ENCODE results near the gene IFFO2.
"Not testable (repeated sequence)": the region's sequence is repeated elsewhere in the genome, so short reads cannot be mapped to it uniquely, and the experiment has no call there.

IFFO2 gene

DNA sequence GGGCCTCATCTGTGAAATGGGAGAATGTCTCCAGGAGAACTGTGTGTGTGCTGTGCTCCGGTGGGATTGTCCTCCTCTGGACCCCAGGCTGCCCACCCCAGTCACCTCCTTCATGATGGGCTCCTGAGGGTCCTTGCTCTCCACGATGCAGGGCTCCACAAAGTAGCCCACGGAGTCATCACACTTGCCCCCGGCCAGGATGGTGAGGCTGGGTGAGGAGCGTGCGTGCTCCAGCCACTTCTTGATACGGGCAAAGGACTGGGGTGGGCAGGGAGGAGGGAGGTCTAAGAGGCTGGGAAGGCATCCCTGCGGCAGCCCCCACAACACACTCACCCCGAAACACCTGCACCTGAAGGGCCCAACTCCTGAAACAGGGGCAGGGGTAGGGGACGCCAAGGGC, 80.3 kb downstream of the IFFO2 start:
- Mint-ChIP-seq H3K9me3 (no peaks in the 10 kb centered on the region), H3K27me3 (no peaks in the 10 kb centered on the region), H3K4me3 (no peak overlapping the region), H3K27ac (no peak overlapping the region), H3K36me3 (no peaks in the 10 kb centered on the region), H3K4me1 (no peaks in the 10 kb centered on the region)

DNA sequence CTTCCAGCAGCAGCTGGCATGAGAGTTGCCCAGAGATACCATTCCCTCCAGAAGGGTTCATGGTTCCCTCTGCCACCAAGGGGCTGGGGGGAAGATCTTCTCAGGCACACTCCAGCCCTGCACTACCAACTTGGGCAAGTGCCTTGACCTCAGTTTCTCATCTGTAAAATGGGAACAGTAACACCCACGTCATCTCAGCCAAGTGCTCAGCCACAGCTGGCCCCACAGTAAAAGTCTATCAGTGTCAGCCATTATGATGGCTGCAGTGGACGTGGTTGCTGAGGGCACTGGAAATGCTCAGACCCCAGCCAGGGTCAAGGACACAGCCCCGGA, 80.7 kb downstream of the IFFO2 start:
- Mint-ChIP-seq H3K27me3 (no peaks in the 10 kb centered on the region), H3K9me3 (no peaks in the 10 kb centered on the region), H3K36me3 (no peaks in the 10 kb centered on the region), H3K27ac (no peak overlapping the region), H3K4me3 (no peak overlapping the region), H3K4me1 (no peaks in the 10 kb centered on the region)

DNA sequence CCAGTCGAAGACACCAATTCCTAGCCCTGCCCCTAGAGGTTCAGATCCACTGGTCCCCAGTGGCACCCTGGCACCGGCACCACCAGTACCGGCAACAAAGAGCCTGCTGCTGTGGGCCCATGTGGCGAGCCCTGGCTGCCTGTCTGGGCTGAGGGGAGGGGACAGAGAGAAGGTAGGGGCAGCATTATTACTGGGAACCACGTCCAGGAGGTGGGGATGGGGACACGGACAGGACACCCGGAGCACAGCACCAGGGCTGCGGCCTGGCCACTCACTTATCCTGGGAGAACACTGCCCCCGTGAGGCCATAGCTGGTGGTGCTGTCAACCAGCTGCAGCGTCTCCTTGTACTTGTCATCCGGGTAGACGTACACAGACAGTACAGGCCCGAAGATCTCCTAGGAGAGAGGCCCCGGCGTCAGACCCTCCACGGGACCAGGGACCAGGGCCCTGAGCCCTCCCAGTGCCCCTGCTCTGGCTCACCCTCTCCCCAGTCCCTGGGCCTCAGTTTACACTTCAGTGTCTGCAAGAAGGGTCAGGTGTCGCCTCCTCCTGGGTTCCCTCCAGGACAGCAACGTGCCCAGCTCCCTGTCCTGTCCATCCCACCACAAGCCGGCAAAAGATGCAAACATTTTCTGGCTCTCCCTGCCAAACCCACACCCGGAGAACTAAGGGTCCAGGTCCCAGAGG, 81.2 kb downstream of the IFFO2 start:
- Mint-ChIP-seq H3K4me3 (no peak overlapping the region), H3K36me3 (no peaks in the 10 kb centered on the region), H3K4me1 (no peaks in the 10 kb centered on the region), H3K27ac (no peak overlapping the region), H3K27me3 (no peaks in the 10 kb centered on the region), H3K9me3 (no peaks in the 10 kb centered on the region)

DNA sequence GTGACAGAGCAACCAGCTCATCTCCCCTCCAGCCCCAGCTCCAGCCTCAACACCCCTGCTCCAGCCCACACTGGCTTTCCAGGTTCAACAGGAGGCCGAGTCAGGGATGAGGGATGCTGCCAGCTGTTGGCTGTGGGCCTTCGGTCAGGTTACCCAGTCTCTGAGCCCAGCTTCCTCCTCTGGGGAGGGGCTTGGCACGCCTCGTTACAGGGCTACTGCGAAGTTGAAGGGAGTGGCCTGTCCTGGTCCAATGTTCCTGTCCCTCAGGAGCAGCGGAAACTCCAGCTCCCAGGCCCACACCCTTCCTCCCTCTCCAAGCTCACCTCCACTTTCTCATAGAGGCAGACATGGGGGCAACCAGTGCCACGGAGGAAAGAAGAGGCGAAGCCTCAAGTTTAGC, 81.9 kb downstream of the IFFO2 start:
- Mint-ChIP-seq H3K36me3 (no peaks in the 10 kb centered on the region), H3K4me1 (no peaks in the 10 kb centered on the region), H3K27ac (no peak overlapping the region), H3K9me3 (no peaks in the 10 kb centered on the region), H3K27me3 (no peaks in the 10 kb centered on the region), H3K4me3 (no peak overlapping the region)

DNA sequence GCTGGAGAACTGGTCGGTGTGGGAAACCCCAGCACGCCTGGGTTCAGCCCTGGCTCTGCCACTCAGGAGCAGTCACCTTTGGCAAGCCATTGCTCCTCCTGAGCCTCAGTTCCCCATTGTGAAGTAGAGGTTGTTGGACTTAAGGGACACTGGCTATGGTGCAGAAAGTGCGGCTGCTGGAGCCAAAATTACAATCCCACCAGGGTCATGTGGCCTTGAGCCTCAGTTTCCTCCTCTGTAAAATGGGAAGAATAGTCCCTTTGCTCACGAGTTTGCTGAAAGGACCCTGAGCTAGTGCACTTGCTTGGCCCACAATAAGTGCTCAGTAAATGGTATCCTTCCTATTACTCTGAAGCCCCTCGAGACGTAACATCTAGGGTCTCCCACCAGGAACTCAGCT, 82.4 kb downstream of the IFFO2 start:
- Mint-ChIP-seq H3K9me3 (no peaks in the 10 kb centered on the region), H3K27me3 (no peaks in the 10 kb centered on the region)

DNA sequence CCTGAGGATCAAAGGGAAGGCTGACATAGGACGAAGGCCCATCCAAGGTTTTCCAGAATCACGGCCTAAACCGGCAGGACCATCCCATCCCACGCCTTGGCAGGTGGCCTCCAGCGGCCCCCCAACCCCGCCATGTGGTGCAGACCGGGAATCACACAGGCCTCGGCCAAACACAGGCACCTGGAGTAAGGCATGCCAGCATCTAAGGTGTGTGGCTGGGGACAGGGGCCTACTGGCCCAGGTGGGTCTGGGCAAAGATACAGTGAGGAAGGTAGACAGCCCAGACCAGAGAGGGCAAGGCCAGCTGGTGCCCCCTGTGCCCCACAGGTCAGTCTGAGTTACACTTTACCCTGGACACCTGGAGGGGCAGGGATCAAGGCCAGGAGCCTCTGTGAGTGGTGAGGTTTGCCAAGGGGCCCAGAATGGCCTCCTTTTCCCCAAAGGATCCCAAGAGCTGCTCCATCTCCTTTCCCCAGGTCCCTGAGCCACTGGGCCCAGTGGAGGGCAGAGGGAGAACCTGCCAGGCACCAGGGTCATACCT, 84.3 kb downstream of the IFFO2 start:
- H3K9me3 Mint-ChIP-seq: no peaks in the 10 kb centered on the region
- H3K4me3 Mint-ChIP-seq: no peak overlapping the region
- H3K4me1 Mint-ChIP-seq: no peaks in the 10 kb centered on the region
- H3K27ac Mint-ChIP-seq: no peak overlapping the region
- no peaks in the 10 kb centered on the region for H3K27me3 Mint-ChIP-seq
- H3K36me3 Mint-ChIP-seq: no peaks in the 10 kb centered on the region

More for the DNA sequence above, 82.4 kb downstream of the IFFO2 start:
- H3K36me3 Mint-ChIP-seq: no peaks in the 10 kb centered on the region
- no peaks in the 10 kb centered on the region for H3K4me1 Mint-ChIP-seq
- H3K27ac Mint-ChIP-seq: no peak overlapping the region
- no peak overlapping the region for H3K4me3 Mint-ChIP-seq

DNA sequence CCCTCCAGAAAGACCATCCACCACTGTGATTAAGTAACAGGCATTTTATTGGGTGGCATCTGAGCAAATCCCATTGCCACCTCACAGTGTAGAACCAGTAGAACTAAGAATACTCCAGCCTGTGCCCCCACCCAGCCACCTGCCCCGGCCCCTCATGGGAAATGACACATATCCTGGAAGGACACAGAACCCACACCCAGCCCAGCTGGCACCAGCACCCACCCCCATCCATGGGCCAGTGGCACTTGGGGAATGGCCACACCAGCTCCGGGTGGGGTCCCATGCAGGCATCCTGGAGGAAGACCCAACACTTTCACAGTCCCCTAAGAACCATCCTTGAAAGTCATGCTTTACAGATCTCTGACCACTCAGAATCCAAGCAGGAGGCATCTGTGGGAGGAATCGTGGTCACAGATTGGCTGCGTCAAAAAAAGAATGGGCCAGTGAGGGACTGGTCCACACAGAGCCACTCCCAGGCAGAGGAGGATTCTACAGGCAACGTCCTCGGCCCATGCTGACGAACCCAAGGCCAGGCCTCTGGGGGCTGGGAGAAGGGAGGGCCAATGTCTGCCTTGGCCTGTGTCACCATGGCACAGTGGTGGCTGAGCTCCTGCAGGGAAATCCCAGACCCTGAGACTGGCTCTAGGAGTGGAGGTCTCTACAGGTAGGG, 84.9 kb downstream of the IFFO2 start:
- Mint-ChIP-seq H3K4me1 (no peaks in the 10 kb centered on the region), H3K36me3 (no peaks in the 10 kb centered on the region), H3K27ac (no peak overlapping the region), H3K27me3 (peaks cover 2% of the 10 kb centered on the region), H3K9me3 (no peaks in the 10 kb centered on the region), H3K4me3 (no peak overlapping the region)

DNA sequence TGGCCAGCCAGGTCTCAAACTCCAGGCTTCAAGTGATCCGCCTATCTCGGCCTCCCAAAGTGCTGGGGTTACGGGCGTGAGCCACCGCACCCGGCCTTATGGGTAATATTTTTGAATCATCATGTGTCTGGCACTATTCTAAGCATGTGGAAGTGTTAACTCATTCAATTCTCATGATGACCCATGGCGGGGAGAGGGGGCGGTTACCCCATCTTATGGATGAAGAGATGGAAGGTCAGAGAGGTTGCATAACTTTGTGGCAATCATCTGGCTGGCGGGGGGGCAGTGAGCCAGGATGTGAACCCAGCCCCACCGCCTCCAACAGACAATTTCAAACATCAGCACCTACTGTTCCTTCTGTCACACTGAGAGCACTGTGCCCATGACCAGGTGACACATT, 85.5 kb downstream of the IFFO2 start:
- Mint-ChIP-seq H3K4me3 (no peak overlapping the region), H3K27me3 (peaks cover 2% of the 10 kb centered on the region), H3K36me3 (no peaks in the 10 kb centered on the region), H3K27ac (no peak overlapping the region), H3K4me1 (no peaks in the 10 kb centered on the region), H3K9me3 (no peaks in the 10 kb centered on the region)

DNA sequence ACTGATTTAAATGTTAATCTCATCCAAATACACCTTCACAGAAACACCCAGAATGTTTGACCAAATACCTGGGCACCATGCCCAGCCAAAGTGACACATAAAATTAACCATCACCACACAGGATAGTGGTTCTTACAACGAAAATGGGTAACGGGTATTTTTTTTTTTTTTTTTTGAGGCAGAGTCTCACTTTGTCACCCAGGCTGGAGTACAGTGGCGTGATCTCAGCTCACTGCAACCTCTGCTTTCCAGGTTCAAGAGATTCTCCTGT, 85.9 kb downstream of the IFFO2 start:
- not testable (repeated sequence) for H3K9me3 Mint-ChIP-seq, H3K4me1 Mint-ChIP-seq, H3K27me3 Mint-ChIP-seq

DNA sequence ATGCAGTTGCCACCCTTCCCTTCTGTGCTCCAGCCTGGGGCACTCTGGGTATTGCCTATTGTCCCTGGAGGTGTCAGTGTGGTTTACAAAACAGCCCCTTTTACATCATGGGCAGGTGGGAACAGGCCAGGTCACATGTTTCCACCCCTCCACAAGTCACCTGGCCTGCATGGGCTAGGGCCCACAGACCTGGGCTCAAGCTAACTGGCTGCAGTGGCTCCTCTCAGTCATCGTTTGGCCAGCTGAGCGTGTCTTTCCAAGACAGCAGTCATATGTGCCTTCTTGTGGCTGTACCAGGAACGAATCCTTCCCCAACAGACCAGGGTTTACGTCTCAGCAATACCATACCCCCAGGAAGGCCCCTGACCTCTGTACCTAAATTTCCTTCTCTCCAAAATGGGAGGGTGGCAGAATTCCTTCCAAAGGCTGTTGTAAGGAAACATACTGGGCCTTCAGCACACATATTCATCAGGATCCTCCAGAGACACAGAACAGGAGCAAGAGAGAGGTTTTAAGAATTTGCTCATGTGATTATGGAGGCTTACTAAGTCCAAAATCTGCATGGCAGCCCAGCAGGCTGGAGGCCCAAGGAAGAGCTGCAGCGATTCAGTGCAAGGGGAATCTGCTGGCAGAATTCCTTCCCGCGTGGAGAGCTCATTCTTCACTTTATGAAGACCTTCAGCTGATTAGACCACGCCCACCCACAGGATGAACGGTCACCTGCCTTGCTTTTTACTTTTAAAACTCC, 86.5 kb downstream of the IFFO2 start:
- Mint-ChIP-seq H3K4me3 (no peak overlapping the region), H3K27ac (no peak overlapping the region), H3K9me3 (no peaks in the 10 kb centered on the region), H3K27me3 (peaks cover 2% of the 10 kb centered on the region), H3K4me1 (no peaks in the 10 kb centered on the region), H3K36me3 (no peaks in the 10 kb centered on the region)

More for the DNA sequence above, 85.9 kb downstream of the IFFO2 start:
- H3K27ac Mint-ChIP-seq, H3K36me3 Mint-ChIP-seq, H3K4me3 Mint-ChIP-seq: not testable (repeated sequence)

DNA sequence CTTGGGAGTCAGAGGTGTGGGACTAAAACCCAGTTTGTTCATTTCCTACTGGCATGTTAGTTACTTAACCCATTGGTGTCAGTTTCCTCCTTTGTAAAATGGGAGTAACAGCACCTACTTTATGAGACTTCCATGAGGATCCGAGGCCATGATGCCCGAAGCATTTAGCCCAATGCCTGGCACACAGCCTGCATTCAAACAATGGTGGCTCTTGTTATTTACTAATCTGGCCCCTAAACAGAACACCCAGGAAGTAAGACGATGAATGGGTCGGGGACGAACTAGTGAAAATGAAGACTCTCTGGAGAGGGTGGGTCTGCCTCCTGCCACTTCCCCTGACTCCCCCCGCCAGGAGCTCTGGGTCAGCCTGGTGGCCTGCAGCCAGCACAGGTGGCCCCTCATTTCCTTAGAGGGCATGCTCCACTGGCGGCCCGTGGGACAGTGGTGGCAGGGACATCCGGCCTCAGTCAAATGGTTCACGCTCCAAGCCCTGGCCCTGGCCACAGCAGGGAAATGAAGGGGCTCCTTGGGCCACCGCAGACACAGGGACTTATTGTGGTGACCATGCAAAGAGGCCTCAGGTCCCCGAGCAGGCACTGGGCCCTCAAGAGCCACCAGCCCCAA, 87.6 kb downstream of the IFFO2 start:
- Mint-ChIP-seq H3K9me3 (no peaks in the 10 kb centered on the region), H3K27me3 (peaks cover 2% of the 10 kb centered on the region), H3K27ac (no peak overlapping the region), H3K36me3 (no peaks in the 10 kb centered on the region), H3K4me3 (no peak overlapping the region), H3K4me1 (no peaks in the 10 kb centered on the region)

DNA sequence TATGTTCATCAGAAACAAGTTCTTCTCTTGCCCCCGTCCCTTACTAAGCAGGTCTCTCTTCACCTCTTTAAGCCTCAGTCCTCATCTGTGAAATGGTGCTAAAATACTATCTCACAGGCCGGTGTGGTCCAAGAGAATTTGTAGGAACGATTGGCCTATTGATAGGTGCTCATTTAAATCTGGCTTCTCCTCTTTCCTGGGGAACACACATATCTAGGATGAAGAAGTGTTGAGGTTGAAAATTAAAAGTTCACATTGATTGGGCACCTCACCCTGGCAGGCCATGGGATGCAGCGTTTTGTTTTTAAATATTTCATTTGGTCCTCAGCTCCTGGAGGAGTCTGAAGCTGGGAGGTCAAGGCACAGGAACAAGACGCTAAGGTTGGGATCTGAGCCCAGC, 88.1 kb downstream of the IFFO2 start:
- no peaks in the 10 kb centered on the region for H3K9me3 Mint-ChIP-seq
- no peaks in the 10 kb centered on the region for H3K4me1 Mint-ChIP-seq
- no peak overlapping the region for H3K4me3 Mint-ChIP-seq
- H3K27me3 Mint-ChIP-seq: peaks cover 2% of the 10 kb centered on the region
- H3K36me3 Mint-ChIP-seq: no peaks in the 10 kb centered on the region
- H3K27ac Mint-ChIP-seq: no peak overlapping the region

DNA sequence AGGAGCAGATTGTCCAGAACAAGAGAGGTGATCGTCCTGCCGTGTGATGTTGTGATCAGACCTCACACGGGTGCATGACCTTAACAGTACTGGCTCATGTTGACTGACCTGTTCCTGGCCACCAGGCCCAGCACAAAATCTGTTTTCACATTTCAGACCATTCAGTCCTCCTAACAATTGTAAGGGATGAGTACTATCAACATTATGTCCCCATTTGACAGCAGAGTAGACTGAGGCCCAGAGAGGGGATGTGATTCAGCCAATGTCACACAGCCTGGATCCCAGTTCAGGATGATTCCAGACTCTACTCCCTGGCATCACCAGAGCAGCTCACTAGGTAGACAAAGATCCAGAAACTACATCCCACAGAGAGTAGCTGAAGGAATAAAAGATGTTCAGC, 89.6 kb downstream of the IFFO2 start:
- H3K4me1 Mint-ChIP-seq: no peaks in the 10 kb centered on the region
- no peaks in the 10 kb centered on the region for H3K9me3 Mint-ChIP-seq
- no peak overlapping the region for H3K4me3 Mint-ChIP-seq
- no peak overlapping the region for H3K27ac Mint-ChIP-seq
- H3K27me3 Mint-ChIP-seq: peaks cover 2% of the 10 kb centered on the region
- H3K36me3 Mint-ChIP-seq: no peaks in the 10 kb centered on the region

DNA sequence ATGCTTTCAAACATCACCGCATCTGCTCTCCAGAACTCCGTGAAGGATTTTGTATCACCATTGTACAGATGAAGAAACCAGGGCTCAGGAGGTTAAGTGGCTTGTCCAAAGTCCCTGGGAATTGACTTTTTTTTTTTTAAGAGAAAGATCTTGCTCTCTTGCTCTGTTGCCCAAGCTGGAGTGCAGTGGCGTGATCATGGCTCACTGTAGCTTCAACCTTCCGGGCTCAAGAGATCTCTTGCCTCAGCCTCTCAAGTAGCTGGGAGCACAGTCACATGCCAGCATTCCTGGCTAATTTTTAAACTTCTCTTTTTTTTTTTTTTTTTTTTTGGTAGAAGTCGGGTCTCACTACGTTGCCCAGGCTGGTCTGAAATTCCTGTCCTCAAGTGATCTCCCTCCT, 90.2 kb downstream of the IFFO2 start:
- H3K9me3 Mint-ChIP-seq: no peaks in the 10 kb centered on the region
- H3K4me3 Mint-ChIP-seq: no peak overlapping the region
- no peak overlapping the region for H3K27ac Mint-ChIP-seq
- H3K36me3 Mint-ChIP-seq: no peaks in the 10 kb centered on the region
- H3K27me3 Mint-ChIP-seq: peaks cover 2% of the 10 kb centered on the region
- no peaks in the 10 kb centered on the region for H3K4me1 Mint-ChIP-seq

DNA sequence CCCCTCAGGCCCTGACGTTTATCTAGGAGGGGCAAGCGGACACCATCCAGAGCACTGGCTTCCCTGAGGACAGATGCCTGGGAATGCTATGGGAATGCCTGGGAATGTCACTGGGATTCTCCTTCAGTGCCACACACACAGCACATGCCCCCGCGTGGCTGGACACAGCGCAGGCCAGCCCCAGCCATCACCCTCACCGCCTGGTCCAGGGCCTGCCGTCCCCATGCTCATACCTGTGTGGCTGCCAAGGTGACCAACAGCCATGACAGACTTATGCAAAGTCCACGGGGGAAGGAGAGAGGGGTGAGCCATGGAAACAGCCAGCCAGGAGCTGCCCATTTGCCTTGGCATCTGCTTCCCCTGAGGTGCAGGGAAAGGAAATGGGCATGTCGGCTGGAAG, 91.3 kb downstream of the IFFO2 start:
- no peaks in the 10 kb centered on the region for H3K36me3 Mint-ChIP-seq
- H3K27me3 Mint-ChIP-seq: peaks cover 2% of the 10 kb centered on the region
- H3K4me1 Mint-ChIP-seq: no peaks in the 10 kb centered on the region
- H3K4me3 Mint-ChIP-seq: no peak overlapping the region
- H3K27ac Mint-ChIP-seq: no peak overlapping the region
- H3K9me3 Mint-ChIP-seq: no peaks in the 10 kb centered on the region

DNA sequence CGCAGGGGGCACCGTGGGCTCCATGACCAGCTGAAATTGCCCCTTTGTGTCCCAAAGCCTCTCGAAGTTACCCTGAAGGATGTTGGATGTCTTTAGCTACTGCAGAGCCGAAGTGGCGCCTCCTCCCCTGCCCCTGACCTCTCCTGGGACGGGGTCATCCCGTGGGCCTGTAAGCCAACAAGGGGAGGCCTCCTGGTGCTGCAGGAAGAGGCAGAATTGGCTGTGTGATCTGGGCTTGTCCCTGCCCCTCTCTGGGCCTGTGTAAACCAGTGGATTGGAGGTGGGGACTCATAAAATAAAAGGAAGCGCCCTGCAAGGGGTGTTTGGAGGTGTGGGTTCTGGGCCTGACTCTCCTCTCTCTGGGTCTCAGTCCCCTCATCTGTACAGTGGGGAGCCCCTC, 94.9 kb downstream of the IFFO2 start:
- no peak overlapping the region for H3K27ac Mint-ChIP-seq
- H3K4me1 Mint-ChIP-seq: no peaks in the 10 kb centered on the region
- no peak overlapping the region for H3K4me3 Mint-ChIP-seq
- peaks cover 1% of the 10 kb centered on the region for H3K27me3 Mint-ChIP-seq
- no peaks in the 10 kb centered on the region for H3K9me3 Mint-ChIP-seq
- H3K36me3 Mint-ChIP-seq: no peaks in the 10 kb centered on the region
